ENCODE results near the gene OXGR1.

The OXGR1 gene

DNA sequence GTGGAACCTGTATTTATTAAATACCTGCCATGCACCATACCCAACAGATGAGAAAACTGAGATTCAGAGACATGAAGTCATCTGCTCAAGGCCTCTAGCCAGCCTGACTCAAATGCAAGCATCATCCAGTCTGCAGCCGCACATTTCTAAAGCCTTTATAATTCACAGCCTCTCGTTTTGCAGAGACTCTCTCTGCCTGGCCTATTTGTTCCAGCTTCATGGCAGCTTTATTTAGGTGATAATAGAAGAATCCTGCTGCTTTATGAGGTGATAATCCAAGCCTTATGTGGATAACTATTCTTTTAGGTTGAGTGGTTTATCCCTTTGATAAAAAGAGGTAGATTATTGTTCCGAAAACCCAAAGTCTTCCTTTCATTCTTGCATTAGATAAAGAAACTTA, 58.4 kb downstream of the OXGR1 start:
- no peak for DNase-seq (ENCODE audit: low read depth)
- TF ChIP-seq, protein P1, sequence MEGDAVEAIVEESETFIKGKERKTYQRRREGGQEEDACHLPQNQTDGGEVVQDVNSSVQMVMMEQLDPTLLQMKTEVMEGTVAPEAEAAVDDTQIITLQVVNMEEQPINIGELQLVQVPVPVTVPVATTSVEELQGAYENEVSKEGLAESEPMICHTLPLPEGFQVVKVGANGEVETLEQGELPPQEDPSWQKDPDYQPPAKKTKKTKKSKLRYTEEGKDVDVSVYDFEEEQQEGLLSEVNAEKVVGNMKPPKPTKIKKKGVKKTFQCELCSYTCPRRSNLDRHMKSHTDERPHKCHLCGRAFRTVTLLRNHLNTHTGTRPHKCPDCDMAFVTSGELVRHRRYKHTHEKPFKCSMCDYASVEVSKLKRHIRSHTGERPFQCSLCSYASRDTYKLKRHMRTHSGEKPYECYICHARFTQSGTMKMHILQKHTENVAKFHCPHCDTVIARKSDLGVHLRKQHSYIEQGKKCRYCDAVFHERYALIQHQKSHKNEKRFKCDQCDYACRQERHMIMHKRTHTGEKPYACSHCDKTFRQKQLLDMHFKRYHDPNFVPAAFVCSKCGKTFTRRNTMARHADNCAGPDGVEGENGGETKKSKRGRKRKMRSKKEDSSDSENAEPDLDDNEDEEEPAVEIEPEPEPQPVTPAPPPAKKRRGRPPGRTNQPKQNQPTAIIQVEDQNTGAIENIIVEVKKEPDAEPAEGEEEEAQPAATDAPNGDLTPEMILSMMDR (conservative IDR thresholded peaks at IDR 0.05; ENCODE audit: low read depth, low read length), result no peak
- H3K4me3 ChIP-seq (ENCODE audit: low read depth, low read length), result no peak overlapping the region
